T47D (cell line): Measurements from ENCODE around the gene NAT9.

Experiments
- DNase-seq, 2 experiments: peaks; one replicate each; pipeline versions ENCODE4 v3.0.0 to v3.0.0-alpha.2; 2011 to 2012; ENCODE audit warnings: low read depth in 1 of 2, low spot score in 1 of 2
- JUND ChIP-seq: IDR thresholded peaks from 2 replicates; pipeline ENCODE4 v1.6.1; 2012; ENCODE audit warnings: low read depth
- in situ Hi-C: cut with HindIII; loops from 2 replicates; pipeline ENCODE4 v1.10.0; 2016; ENCODE audit warnings: low sequenced_read_pairs, low pct_unique_long_range_greater_than_20kb

The NAT9 gene

DNA sequence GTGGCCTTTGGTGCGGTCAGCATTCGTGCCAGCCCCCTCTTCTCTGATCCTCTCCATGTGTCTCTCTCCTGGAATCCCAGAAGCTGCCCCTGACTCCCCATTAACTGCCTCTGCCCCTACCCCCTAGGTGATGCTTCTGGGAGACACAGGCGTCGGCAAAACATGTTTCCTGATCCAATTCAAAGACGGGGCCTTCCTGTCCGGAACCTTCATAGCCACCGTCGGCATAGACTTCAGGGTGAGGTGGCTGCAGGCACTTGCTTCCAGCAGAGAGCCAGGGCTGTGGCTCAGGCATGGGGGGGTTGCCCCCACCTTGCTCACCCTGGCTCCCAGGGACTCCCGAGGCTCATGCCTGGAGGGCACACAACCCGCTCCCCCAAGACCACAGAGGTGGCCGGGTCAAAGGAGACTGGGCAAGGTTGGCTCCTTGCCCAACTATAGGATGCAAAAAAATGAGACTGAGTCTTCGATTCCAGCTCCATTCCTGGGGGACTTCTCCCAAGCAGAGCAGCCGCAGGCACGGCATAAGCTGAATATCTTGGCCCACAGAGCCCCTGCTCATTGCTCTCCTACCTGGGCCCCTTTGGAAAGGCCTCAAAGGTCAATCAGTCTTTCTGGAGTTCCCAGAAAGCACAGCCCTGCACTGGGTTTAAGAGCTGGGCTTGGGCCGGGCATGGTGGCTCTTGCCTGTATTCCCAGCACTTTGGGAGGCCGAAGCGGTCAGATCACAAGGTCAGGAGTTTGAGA lies 35.3 kb downstream of the NAT9 start:
- in situ Hi-C loops = no loop called here
- no peak for TF ChIP-seq JUND
- DNase-seq = no peak

DNA sequence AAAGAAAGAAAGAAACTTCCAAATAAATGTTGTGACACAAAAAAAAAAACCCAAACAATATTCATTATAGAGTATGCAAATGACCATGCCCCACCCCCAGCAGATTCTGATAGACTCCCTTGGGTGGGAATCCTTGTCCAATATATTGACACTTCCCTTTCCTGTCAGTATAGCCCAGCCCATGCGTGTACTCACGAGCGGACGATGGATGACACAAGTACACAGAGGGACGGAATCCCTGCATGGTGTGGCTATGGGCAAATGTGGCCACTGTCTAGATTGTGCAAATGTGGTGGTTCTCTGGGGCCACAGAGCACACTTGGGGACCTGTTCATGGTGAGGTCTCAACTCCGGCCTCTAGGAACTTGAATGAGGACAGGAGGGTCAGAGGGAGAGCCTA lies 36.0 kb downstream of the NAT9 start:
- no peak for DNase-seq
- no peak for TF ChIP-seq JUND
- in situ Hi-C loops = no loop called here

DNA sequence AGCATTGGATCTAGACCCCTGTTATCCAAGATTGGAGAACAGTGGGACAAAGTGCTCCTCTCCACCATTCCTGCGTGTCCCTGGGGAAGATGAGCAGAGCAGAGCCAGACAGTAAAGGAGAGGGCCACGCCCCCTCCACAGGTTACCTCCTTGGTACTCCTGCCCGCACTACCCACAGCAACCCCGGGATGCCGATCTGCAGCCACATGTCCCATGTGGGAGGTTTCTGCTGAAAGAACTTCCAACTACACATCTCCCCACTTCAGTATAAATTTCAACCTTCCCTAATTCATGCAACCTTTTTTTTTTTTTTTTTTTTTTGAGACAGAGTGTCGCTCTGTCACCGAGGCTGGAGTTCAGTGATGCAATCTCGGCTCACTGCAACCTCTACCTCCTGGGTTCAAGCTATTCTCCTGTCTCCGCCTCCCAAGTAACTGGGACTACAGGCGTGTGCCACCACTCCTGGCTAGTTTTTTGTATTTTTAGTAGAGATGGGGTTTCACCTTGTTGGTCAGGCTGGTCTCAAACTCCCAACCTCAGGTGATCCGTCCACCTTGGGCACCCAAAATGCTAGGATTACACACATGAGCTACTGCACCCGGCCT lies 36.8 kb downstream of the NAT9 start:
- DNase-seq = no peak
- in situ Hi-C loops = no loop called here
- no peak for TF ChIP-seq JUND

DNA sequence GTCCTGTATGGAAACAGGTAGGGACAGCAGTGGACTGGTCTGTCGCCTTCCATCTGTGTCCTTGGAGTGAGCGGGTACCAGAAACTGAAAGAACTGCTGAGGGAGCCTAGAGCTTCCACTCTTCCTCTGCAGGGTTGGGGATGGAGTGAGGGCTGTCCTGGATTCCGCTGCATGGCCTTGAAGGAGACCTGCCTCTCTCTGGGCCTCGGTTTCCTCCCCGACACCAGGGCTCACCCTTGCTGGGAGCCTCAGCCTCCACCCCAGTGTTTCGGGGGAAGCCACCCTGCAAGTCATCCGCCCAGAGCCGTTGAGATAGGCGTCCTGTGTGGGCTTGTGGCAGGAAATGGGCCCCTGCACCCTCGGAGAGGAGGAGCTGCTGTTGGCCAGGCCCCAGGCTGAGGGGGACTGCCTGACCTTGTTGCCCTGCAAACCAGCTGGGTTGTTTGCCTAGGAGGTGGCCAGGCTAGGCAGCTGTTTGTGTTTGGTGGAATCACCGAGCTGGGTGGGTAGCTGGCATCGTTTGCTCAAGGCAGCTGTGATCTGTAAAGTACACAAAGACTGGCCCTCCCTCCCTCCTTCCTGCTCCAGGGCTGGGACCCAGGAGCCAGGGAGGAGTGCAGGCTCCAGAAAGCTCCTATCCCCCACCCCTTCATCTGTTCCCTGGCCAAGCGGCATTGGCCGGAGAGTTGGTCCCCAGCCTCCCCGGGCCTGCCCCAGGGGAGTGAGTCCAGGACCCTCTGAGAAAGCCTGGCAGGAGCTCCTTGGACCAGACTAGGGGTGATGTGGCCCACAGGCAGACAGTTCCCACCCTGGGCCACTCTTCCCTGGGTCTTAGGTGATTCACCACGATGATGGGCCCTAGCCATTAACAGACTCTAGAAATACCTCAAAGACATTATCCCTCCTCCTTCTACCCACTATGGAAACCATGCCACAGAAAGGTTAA lies 37.8 kb downstream of the NAT9 start:
- TF ChIP-seq JUND = no peak
- in situ Hi-C loops = no loop called here
- no peak for DNase-seq

DNA sequence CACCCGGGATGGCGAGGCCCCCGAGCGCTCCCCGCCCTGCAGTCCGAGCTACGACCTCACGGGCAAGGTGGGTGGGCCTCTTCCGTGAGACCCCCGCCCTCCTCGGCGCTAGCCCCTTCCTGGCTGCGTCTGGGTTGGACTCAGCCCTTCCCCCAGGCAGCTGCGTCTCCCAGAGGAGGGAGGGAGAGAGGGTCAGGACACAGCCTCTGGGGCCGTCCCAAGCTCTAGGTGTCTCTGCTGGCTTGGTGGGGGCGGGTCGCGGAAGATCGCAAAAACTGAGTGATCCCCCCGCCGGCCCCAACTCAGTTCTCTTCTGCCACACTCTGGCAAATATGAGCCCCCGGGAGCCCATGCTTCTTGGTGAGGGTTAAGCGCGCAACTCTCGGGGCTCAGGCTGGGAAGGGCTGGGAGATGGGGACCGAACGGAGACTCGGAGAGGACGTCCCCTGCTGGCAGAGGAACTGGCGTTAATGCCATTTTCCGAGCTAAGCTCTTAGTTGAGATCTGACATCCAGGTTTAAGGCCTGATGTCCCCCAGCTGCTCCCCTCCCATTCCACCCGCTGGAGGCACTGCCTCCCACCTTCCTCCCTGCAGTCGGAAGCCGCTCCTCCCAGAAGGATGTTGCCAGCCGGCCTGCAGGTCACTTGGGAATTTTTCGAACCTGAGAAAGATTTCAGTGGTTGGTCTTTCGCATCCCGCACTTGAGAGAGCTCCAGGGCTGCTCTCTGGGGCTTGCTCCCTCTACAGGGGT lies 38.7 kb downstream of the NAT9 start:
- in situ Hi-C loops = no loop called here
- TF ChIP-seq JUND = no peak
- DNase-seq = peak in 1 of 2 experiments; percentile 51

DNA sequence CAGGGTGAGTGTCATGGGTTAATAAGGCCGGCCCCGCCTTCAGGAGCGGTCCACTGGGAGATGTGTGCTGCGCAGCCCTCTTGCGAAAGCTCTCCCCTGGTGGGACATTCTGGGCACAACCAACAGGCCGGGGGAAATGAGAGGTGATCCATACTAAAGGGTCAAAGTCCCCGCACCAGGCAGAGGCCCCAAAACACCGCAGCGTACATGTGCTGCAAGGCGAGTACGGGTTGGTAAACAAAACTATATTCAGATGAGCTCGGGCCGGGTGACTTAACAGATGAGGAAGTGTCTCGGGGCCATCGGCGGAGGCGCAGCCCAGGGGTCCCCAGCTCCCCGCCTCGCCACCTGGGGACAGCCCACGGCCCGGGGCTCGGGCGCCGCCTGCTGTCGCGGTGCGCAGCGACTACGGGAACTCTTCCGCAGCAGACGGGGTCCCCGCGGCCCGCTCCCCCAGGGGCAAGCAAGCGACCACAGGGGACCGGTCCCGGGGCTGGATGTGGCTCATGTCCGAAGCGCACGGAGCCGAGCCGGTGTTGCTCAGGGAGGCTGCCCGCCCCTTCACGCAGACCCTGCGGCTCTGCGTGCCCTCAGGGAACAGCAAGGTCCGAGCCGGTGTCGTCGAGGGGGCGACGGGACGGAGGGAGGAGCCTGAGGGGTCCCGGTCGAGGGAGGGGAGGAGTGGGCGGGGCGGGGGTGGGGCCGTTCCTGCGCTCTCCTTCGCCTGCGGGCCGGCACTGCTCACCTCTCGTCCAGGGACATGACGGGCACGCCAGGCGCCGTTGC lies 39.4 kb downstream of the NAT9 start, which contains the start of gene RAB37:
RAB37 (plus strand) TSS at position 744 of the 786 bp plus-strand sequence; CDS start at position 761, 17 bp downstream.
- in situ Hi-C loops = no loop called here
- DNase-seq = peak in 1 of 2 experiments; percentile 13
- TF ChIP-seq JUND = no peak

DNA sequence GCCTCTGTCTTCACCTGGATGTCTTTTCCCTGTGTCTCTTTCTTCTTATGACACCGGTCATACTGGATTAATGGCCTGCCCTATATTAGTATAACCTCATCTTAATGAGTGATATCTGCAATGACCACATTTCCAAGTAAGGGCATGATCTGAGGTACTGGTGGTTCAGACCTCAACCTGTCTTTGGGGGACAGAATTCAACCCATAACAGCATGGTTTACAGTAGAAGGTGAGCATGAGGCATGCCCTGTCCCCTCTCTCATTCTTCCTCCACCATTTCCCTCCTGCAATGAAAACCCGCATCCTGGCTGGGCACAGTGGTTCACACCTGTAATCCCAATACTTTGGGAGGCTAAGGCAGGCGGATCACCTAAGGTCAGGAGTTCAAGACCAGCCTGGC lies 41.9 kb downstream of the NAT9 start:
- TF ChIP-seq JUND = no peak
- in situ Hi-C loops = no loop called here

DNA sequence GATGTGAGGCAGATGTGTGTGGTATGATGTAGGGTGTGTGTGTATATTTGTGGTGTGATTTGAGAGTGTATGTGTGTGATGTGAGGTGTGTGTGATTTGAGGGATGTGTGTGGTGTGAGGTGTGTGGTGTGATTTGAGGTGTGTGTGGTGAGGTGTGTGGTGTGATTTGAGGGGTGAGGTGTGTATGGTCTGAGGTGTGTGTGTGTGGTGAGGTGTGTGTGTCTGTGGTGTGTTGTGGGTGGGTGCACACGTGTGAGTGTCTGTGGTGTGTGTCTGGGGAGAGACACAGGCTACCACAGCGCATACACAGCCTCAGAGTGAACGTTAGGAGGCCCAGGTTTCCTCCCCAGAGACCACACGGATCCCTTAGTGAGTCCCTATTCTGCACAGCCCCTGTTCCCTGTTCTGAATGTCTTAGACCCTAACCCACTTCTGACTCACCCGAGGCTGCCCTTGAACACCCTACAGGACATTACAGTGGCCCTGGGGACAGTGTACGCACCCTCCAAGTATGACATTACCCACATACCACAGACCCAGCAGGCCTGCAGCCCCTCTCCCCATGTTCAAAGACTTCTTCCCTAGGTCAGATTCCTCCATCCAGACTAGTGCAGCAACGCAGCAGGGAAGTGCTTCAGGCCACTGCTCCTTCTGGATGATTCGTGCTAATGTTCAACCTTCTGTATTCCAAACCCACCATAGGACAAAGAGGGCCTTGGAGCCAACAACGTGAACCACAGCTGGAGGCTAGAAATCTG lies 42.6 kb downstream of the NAT9 start:
- in situ Hi-C loops = no loop called here
- no peak for TF ChIP-seq JUND
- no peak for DNase-seq

More for the DNA sequence above, 41.9 kb downstream of the NAT9 start:
- no peak for DNase-seq

DNA sequence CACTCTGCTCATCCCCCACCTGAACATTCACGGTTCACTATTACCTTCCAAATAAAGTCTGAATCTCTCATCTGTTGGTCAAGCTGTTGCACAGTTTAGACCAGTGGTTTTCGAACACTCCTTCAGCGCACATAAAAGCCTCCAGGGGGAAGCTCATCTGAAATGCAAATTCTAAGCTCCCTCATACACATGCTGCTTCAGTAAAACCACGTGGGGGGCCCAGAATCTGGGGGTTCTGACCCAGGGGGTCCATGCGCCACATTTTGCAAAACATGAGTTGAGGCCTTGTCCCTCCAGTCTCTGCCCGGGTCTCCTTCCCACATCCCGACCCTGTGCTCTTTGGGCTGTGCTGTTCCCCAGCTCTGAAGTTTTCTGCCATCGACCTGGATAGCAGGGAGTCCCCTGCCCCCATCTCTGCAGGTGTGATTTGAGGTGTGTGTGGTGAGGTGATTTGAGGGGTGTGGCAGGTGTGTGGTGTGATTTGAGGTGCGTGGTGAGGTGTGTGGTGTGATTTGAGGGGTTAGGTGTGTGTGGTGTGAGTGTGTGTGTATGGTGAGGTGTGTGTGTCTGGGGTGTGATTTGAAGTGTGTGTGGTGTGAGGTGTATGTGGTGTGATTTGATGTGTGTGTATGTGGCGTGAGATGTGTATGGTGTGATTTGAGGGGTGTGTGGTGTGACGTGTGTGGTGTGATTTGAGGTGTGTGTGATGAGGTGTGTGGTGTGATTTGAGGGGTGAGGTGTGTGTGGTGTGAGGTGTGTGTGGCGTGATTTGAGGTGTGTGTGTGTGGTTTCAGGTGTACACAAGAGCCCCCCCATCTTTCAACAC lies 43.9 kb downstream of the NAT9 start:
- in situ Hi-C loops = no loop called here
- TF ChIP-seq JUND = no peak
- DNase-seq = no peak

DNA sequence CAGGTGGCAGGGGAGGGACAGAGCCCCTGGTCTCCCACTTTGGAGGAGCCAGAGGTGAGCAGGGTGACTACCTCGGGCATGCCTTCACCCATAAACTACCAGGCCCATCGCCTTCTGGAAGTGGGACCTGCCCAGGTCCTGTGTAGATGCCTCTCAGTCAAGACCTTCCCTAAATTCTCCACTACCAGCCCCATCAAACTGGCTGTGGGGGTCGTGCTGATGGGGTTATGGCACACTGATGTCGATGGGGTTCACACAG lies 44.9 kb downstream of the NAT9 start:
- in situ Hi-C loops = no loop called here
- TF ChIP-seq JUND = no peak

More for the DNA sequence above, 44.9 kb downstream of the NAT9 start:
- no peak for DNase-seq
